GM18951 (cell line): ENCODE data around the gene MYH6.

Source experiments
- POLR2A ChIP-seq: IDR thresholded peaks from 4 replicates; pipeline ENCODE4 v1.6.1; 2011; ENCODE audit warnings: mild to moderate bottlenecking; ENCODE audit not compliant: insufficient read length, insufficient read depth; ENCODE audit errors: extremely low read depth
- in situ Hi-C: fragments of 300-500 bp; cut with MboI; formaldehyde crosslinking; loops from one replicate; pipeline ENCODE4 v1.12.0; 2022; ENCODE audit warnings: low sequenced_read_pairs, mixed read lengths, inconsistent platforms; ENCODE audit not compliant: unreplicated experiment

Gene MYH6

GRCh38 chr14:23414254-23414653, 6.2 kb upstream of the MYH6 start:
- in situ Hi-C loops: no loop called here
- TF ChIP-seq POLR2A: no peak

DNA sequence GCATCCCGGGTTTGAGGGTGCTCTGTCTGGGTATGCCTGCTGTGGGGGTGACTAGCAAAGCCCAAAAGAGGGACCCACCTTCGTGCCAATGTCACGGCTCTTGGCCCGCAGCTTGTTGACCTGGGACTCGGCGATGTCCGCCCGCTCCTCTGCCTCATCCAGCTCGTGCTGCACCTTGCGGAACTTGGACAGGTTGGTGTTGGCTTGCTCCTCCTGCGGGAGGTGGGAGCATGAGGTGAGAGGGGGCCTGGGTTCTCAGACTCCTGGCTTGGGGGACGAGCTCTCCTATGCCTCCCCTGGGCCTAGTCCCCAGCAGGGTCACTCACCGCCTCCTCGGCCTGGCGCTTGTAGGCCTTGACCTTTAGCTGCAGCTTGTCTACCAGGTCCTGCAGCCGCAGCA, 5.6 kb upstream of the MYH6 start:
- TF ChIP-seq POLR2A: no peak
- in situ Hi-C loops: no loop called here

- no peak for TF ChIP-seq POLR2A
- in situ Hi-C loops: no loop called here
Measured at GRCh38 chr14:23411563-23412525, 3.8 kb upstream of the MYH6 start.

DNA sequence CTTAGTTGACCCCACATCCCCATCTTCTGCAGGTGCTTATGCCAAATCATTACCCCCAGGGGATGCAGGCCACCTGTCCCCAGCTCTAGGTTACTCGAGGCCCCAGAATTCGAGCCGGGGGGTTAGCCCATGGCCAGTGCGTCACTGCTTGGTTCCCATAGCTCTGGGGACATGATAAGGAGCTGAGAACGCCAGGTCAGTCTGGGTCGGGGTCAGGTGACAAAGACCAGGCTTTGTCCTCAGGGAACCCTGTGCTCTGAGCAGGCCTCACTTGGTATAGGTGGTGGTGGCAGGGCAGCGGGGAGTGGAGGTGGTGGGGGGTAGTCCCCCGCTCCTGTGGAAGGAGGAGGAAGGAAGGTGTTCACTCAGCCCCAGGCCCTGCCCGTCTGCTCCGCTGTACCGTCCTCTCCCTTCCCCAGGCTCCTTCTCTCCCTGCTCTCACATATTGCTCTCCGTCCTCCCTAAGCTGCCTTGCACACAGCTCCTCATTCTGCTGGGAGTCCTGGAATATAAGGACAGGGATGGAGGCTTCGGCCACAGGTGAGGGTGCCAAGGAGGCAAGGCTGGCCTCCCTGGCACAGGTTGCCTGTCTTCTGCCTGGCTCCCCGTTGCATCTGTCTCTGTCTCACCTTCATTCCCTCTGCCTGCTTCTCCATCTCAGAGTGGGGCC, 2.0 kb upstream of the MYH6 start:
- in situ Hi-C loops: no loop called here
- TF ChIP-seq POLR2A: no peak

DNA sequence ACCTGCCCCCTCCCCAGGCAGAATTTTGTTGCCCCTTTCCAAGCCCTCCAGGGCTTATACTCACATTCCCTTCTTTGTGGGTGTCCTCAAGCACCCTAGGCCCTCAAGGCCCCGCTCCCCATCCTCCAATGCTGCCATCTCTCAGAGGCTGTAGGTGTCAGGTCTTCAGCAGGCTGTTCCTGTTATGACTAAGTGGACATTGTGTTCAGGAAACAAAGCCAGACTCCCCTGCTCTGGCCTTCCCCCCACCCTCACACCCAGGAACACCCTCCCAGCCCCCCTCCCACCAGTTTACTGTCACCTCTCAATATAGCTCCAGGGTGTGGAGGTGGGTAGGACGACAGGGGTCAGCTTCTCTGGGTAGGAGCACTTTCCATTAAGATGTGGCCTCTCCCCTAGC, 1.4 kb upstream of the MYH6 start:
- in situ Hi-C loops: no loop called here
- no peak for TF ChIP-seq POLR2A

GRCh38 chr14:23408307-23408630, 196 bp upstream of the MYH6 start:
- in situ Hi-C loops: no loop called here
- no peak for TF ChIP-seq POLR2A

GRCh38 chr14:23406725-23407355, 1.2 kb downstream of the MYH6 start:
- in situ Hi-C loops: no loop called here

GRCh38 chr14:23406244-23406643, 1.8 kb downstream of the MYH6 start:
- in situ Hi-C loops: no loop called here
- TF ChIP-seq POLR2A: no peak

More at GRCh38 chr14:23406725-23407355, 1.2 kb downstream of the MYH6 start:
- TF ChIP-seq POLR2A: no peak

DNA sequence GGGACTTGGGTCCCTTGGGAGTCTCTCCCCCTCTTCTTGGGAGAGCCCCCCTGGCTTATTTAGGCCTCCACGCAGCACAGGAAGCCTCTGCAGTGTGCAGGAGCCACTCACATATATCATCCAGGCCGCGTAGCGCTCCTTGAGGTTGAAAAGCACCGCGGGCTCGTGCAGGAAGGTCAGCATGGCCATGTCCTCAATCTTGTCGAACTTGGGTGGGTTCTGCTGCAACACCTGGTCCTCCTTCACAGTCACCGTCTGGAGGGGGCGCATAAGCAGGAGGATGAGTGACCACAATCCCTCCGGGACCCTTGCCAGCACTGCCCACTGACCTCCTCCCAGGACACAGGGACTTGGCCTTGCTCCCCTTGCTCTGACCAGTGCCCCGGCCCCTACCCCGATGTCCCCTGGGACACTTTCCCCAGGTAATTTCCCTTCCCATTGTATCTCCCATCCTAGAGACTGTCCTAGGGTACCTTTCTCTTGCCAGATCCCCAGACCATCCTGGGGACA, 2.5 kb downstream of the MYH6 start:
- no peak for TF ChIP-seq POLR2A
- in situ Hi-C loops: no loop called here

- in situ Hi-C loops: no loop called here
- no peak for TF ChIP-seq POLR2A
Measured at GRCh38 chr14:23405096-23405495, 3.0 kb downstream of the MYH6 start.

GRCh38 chr14:23404331-23404900, 3.7 kb downstream of the MYH6 start:
- TF ChIP-seq POLR2A: no peak
- in situ Hi-C loops: no loop called here

GRCh38 chr14:23403908-23404307, 4.2 kb downstream of the MYH6 start:
- no peak for TF ChIP-seq POLR2A

GRCh38 chr14:23403139-23403438, 5.0 kb downstream of the MYH6 start:
- no peak for TF ChIP-seq POLR2A
- in situ Hi-C loops: no loop called here

More at GRCh38 chr14:23403908-23404307, 4.2 kb downstream of the MYH6 start:
- in situ Hi-C loops: no loop called here
